HEK293 (cell line): ENCODE results near the gene POLA2.

ENCODE experiments used
- CTCF ChIA-PET: fragments of 350-600 bp; formaldehyde crosslinking; extraction: SDS; loops from one replicate; lab custom pipeline; 2021; ENCODE audit warnings: antibody characterized with exemption; lab: Yijun Ruan, JAX
- POLR2A ChIA-PET: fragments of 300-600 bp; formaldehyde crosslinking; extraction: SDS; loops from one replicate; lab custom pipeline; 2020; ENCODE audit warnings: antibody characterized with exemption, inconsistent platforms; lab: Yijun Ruan, JAX
- H3K27ac ChIP-seq: fragments of 200-500 bp; sonication (Bioruptor generic); 2 replicates; pipeline ENCODE4 v1.5.1; 2014; ENCODE audit warnings: low read depth, low read length, control low read depth, inconsistent platforms; ENCODE audit errors: extremely low read depth
- H3K36me3 ChIP-seq, 2 experiments: fragments of 200-500 bp in 1 of 2; sonication (Bioruptor generic) in 1 of 2; 1 replicate in 1 of 2; 2 replicates in 1 of 2; pipeline ENCODE4 v1.5.1; 2014 to 2017; ENCODE audit warnings: inconsistent platforms in 2 of 2, low read length in 2 of 2; ENCODE audit not compliant: control insufficient read depth in 2 of 2, insufficient read depth in 1 of 2
- H3K4me1 ChIP-seq: fragments of 200-500 bp; sonication (Bioruptor generic); 2 replicates; pipeline ENCODE4 v1.5.1; 2014; ENCODE audit warnings: mild to moderate bottlenecking, low read length, inconsistent platforms; ENCODE audit not compliant: control insufficient read depth, insufficient read depth
- H3K4me3 ChIP-seq: 2 replicates; pipeline ENCODE4 v1.5.1; 2011; ENCODE audit warnings: low read depth, mild to moderate bottlenecking, control low read depth, low read length, moderate library complexity
- H3K9me3 ChIP-seq: fragments of 200-500 bp; sonication (Bioruptor generic); 2 replicates; pipeline ENCODE4 v1.5.1; 2014; ENCODE audit warnings: low read depth, low read length, inconsistent platforms; ENCODE audit not compliant: control insufficient read depth, insufficient read depth
- GLI2 ChIP-seq: fragments of 450-650 bp; formaldehyde crosslinking; IDR thresholded peaks from 2 replicates; pipeline ENCODE4; 2017; ENCODE audit warnings: missing biosample characterization, missing genetic modification characterization, low read depth, borderline replicate concordance
- KLF1 ChIP-seq: fragments of 450-650 bp; formaldehyde crosslinking; IDR thresholded peaks from 2 replicates; pipeline ENCODE4 v1.5.1; 2016; ENCODE audit warnings: missing biosample characterization, missing genetic modification characterization
- KLF9 ChIP-seq: fragments of 450-650 bp; formaldehyde crosslinking; IDR thresholded peaks from 2 replicates; pipeline ENCODE4 v1.5.1; 2016; ENCODE audit warnings: missing biosample characterization, missing genetic modification characterization, low read depth
- OVOL3 ChIP-seq: fragments of 450-650 bp; formaldehyde crosslinking; IDR thresholded peaks from 2 replicates; pipeline ENCODE4 v1.5.1; 2016; ENCODE audit warnings: missing biosample characterization, missing genetic modification characterization
- PRDM1 ChIP-seq: fragments of 450-650 bp; formaldehyde crosslinking; IDR thresholded peaks from 2 replicates; pipeline ENCODE4; 2016; ENCODE audit warnings: missing biosample characterization, missing genetic modification characterization
- PRDM10 ChIP-seq: fragments of 450-650 bp; formaldehyde crosslinking; IDR thresholded peaks from 2 replicates; pipeline ENCODE4 v1.5.1; 2016; ENCODE audit warnings: missing biosample characterization, missing genetic modification characterization
- YY2 ChIP-seq: fragments of 450-650 bp; formaldehyde crosslinking; IDR thresholded peaks from 2 replicates; pipeline ENCODE4 v1.5.1; 2016; ENCODE audit warnings: missing biosample characterization, missing genetic modification characterization
- ZBTB11 ChIP-seq: fragments of 450-650 bp; formaldehyde crosslinking; conservative IDR thresholded peaks from 2 replicates; pipeline ENCODE4 v1.5.1; 2016; ENCODE audit warnings: low read depth, missing biosample characterization, missing genetic modification characterization
- ZNF10 ChIP-seq: fragments of 450-650 bp; formaldehyde crosslinking; IDR thresholded peaks from 2 replicates; pipeline ENCODE4 v1.5.1; 2017; ENCODE audit warnings: missing biosample characterization, missing genetic modification characterization
- ZNF138 ChIP-seq: fragments of 450-650 bp; formaldehyde crosslinking; IDR thresholded peaks from 2 replicates; pipeline ENCODE4 v1.5.1; 2016; ENCODE audit warnings: missing biosample characterization, missing genetic modification characterization, borderline replicate concordance
- ZNF16 ChIP-seq: fragments of 450-650 bp; formaldehyde crosslinking; IDR thresholded peaks from 2 replicates; pipeline ENCODE4 v1.5.1; 2016; ENCODE audit warnings: low read depth, missing biosample characterization, missing genetic modification characterization
- ZNF248 ChIP-seq: fragments of 450-650 bp; formaldehyde crosslinking; IDR thresholded peaks from 2 replicates; pipeline ENCODE4 v1.5.1; 2017; ENCODE audit warnings: missing biosample characterization, missing genetic modification characterization
- ZNF488 ChIP-seq: fragments of 450-650 bp; formaldehyde crosslinking; IDR thresholded peaks from 2 replicates; pipeline ENCODE4 v1.5.1; 2016; ENCODE audit warnings: missing biosample characterization, missing genetic modification characterization
- ZNF629 ChIP-seq: fragments of 450-650 bp; formaldehyde crosslinking; IDR thresholded peaks from 2 replicates; pipeline ENCODE4 v1.5.1; 2017; ENCODE audit warnings: missing biosample characterization, missing genetic modification characterization
- ZNF791 ChIP-seq: fragments of 450-650 bp; formaldehyde crosslinking; IDR thresholded peaks from 2 replicates; pipeline ENCODE4 v1.5.1; 2016; ENCODE audit warnings: missing biosample characterization, missing genetic modification characterization

The POLA2 gene

GRCh38 chr11:65277631-65278277 lies 16.0 kb downstream of the POLA2 start (continued):
- no peak for TF ChIP-seq ZNF488 (tag by site-specific recombination)
- TF ChIP-seq ZNF138 (tag by site-specific recombination), result no peak
- TF ChIP-seq GLI2 (tag by site-specific recombination), result no peak

- Histone ChIP-seq H3K36me3 (peaks cover 19 to 82% of the 10 kb centered on the region in 2 experiments), H3K4me3 (no peak overlapping the region), H3K4me1 (no peaks in the 10 kb centered on the region), H3K9me3 (no peaks in the 10 kb centered on the region), H3K27ac (0 out of 2 replicates have a peak overlapping the region, but pooled peaks have one; percentile 14)
- no peak for TF ChIP-seq PRDM10 (tag by site-specific recombination)
- TF ChIP-seq KLF9 (tag by site-specific recombination), result no peak
- TF ChIP-seq ZNF629, result no peak
- TF ChIP-seq ZNF10 (tag by site-specific recombination), result no peak
- TF ChIP-seq ZNF16 (tag by site-specific recombination), result no peak
- TF ChIP-seq OVOL3 (tag by site-specific recombination), result no peak
- TF ChIP-seq YY2 (tag by site-specific recombination), result no peak
- no peak for TF ChIP-seq ZBTB11 (tag by site-specific recombination)
- no peak for TF ChIP-seq KLF1 (tag by site-specific recombination)
- TF ChIP-seq ZNF248 (tag by site-specific recombination), result no peak
- no peak for TF ChIP-seq ZNF791 (tag by site-specific recombination)
- TF ChIP-seq PRDM1 (tag by site-specific recombination), result no peak
- CTCF ChIA-PET, result interaction anchor here (0.6 to 9.7 kb wide), 5 partner anchors 10 to 190 kb away, joined by 3 to 109 read pairs (median 4); partner anchors contain the start of gene CDC42EP2
- POLR2A ChIA-PET, result interaction anchor here (2.2 kb wide), 1 partner anchor 16 kb away, joined by 8 read pairs; the partner anchor contains the start of gene POLA2
These were observed 16.6 kb downstream of the POLA2 start for GRCh38 chr11:65278356-65278755.
